Chondrocyte (in vitro differentiated cells): ENCODE measurements around the gene JAG2. TPM values are rescaled to one million over a fixed set of nuclear protein-coding genes. Genes with fewer than 3 reads are reported as not detected.

Source experiments
- DNase-seq: peaks from one replicate; pipeline ENCODE4 v3.0.0; 2021; ENCODE audit warnings: mixed read lengths, low spot score
- H3K27ac Mint-ChIP-seq: one replicate; pipeline ENCODE4 v1.8.0; 2021; ENCODE audit warnings: mild to moderate bottlenecking, moderate library complexity, mixed read lengths; ENCODE audit not compliant: unreplicated experiment
- H3K27me3 Mint-ChIP-seq: 2 replicates; pipeline ENCODE4 v1.8.0; 2021; ENCODE audit warnings: low read depth, mixed read lengths
- H3K36me3 Mint-ChIP-seq: 2 replicates; pipeline ENCODE4 v1.8.0; 2021; ENCODE audit warnings: low read depth, mixed read lengths
- H3K4me1 Mint-ChIP-seq: 2 replicates; pipeline ENCODE4 v1.8.0; 2021; ENCODE audit warnings: low read depth, mild to moderate bottlenecking, mixed read lengths
- H3K4me3 Mint-ChIP-seq: one replicate; pipeline ENCODE4 v1.8.0; 2021; ENCODE audit warnings: mild to moderate bottlenecking, moderate library complexity, mixed read lengths; ENCODE audit not compliant: unreplicated experiment
- H3K9me3 Mint-ChIP-seq: 2 replicates; pipeline ENCODE4 v1.8.0; 2021; ENCODE audit warnings: low read depth, mixed read lengths
- CTCF ChIP-seq: fragments of 200-600 bp; sonication (generic); IDR thresholded peaks from 2 replicates; pipeline ENCODE4 v1.5.0; 2021; ENCODE audit warnings: antibody characterized with exemption, mild to moderate bottlenecking, moderate library complexity
- total RNA-seq: library from RNA; stranded (reverse); gene quantifications from 3 replicates; pipeline ENCODE4 v1.2.1, GENCODE V29; 2021

The JAG2 gene
- total RNA-seq, 1 donor from 2014 or later, result 18.2 TPM

GRCh38 chr14:105095236-105095805 is 73.3 kb downstream of the JAG2 start:
- TF ChIP-seq CTCF, result no peak
- H3K9me3 Mint-ChIP-seq, result peaks cover 15% of the 10 kb centered on the region
- peaks cover 6% of the 10 kb centered on the region for H3K36me3 Mint-ChIP-seq
- peaks cover 35% of the 10 kb centered on the region for H3K4me1 Mint-ChIP-seq
- no peak overlapping the region for H3K4me3 Mint-ChIP-seq
- H3K27ac Mint-ChIP-seq, result no peak overlapping the region
- no peaks in the 10 kb centered on the region for H3K27me3 Mint-ChIP-seq
- peak; percentile 41 for DNase-seq

- H3K27ac Mint-ChIP-seq, result peak overlapping the region; percentile 41
- H3K9me3 Mint-ChIP-seq, result peaks cover 7% of the 10 kb centered on the region
- peaks cover 5% of the 10 kb centered on the region for H3K36me3 Mint-ChIP-seq
- peak; percentile 92 for DNase-seq
- H3K4me1 Mint-ChIP-seq, result peaks cover 35% of the 10 kb centered on the region
- no peak for TF ChIP-seq CTCF
- H3K4me3 Mint-ChIP-seq, result peak overlapping the region; percentile 74
- no peaks in the 10 kb centered on the region for H3K27me3 Mint-ChIP-seq
Observed at GRCh38 chr14:105094193-105094907, 74.2 kb downstream of the JAG2 start.

- Mint-ChIP-seq H3K36me3 (peaks cover 2% of the 10 kb centered on the region), H3K4me3 (peak overlapping the region; percentile 74), H3K27ac (no peak overlapping the region), H3K4me1 (peaks cover 42% of the 10 kb centered on the region), H3K9me3 (peaks cover 3% of the 10 kb centered on the region), H3K27me3 (no peaks in the 10 kb centered on the region)
- peak; percentile 81 for TF ChIP-seq CTCF
- peak; percentile 92 for DNase-seq
Observed at GRCh38 chr14:105093431-105094192, 75.0 kb downstream of the JAG2 start.

GRCh38 chr14:105093038-105093430 is 75.5 kb downstream of the JAG2 start:
- Mint-ChIP-seq H3K27ac (peak overlapping the region; percentile 93), H3K4me1 (peaks cover 45% of the 10 kb centered on the region), H3K36me3 (peaks cover 2% of the 10 kb centered on the region), H3K9me3 (no peaks in the 10 kb centered on the region), H3K27me3 (no peaks in the 10 kb centered on the region), H3K4me3 (peak overlapping the region; percentile 80)
- DNase-seq, result peak; percentile 82
- TF ChIP-seq CTCF, result no peak
